HG02759 (cell line): ENCODE results near the gene CNOT6.

ENCODE experiments used
- ATAC-seq: cut with Tn5 transposase; IDR thresholded peaks from one replicate; pipeline ENCODE4 v1.9.1; 2021; ENCODE audit warnings: mild to moderate bottlenecking, moderate library complexity; ENCODE audit not compliant: unreplicated experiment

Gene CNOT6

DNA sequence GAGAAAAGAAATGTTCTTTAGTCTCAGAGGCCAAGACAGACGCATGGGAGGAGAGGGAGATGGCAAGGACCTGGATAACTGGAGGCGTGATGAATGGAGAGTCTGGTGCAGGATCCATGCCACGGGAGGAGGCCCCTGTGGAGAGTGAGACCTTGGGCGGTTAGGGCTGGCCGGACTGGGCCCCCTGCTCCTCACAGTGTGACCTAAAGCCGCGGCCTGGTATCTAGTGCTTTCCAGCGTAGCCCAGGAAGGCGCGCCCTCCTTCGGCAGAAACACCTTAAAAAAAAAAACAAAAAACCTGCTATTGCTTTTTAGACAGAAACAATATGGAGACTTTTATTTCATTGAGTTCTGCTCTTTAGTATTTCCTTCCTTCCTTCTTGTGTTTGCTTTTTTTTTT, 64.1 kb downstream of the CNOT6 start:
- no peak for ATAC-seq

DNA sequence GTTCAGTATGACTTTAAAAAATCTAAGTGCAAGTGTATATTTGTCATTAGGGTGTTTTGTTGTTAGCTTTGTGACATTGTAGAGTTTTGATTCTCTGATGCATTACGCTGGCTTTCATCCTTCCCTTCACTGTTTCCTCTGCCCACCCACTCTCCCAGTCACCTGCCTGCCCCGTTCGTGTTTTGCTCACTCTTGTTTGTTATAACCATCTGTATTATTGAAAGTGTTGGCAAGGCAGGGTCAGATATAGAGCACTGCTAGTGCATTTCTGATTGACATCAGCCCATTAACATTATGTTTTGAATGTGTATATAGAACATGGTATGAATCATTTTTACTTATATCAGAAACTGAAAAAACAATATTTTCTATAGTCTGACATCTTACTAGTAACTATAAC, 69.8 kb downstream of the CNOT6 start:
- no peak for ATAC-seq

DNA sequence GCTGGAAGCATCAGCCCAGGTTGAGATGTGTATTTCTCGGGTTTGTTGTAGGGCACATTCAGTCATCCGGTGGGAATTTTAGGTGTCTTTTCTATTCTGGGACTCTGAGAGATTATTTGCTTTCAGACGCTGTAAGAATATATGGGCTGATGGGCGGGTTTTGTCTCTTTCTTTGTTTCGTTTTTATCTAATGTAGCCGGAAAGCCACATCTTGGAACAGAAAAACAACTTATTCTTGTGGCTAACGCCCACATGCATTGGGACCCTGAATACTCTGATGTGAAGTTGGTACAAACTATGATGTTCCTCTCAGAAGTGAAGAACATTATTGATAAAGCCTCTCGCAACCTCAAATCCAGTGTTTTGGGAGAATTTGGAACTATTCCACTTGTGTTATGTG, 74.7 kb downstream of the CNOT6 start:
- ATAC-seq, result no peak

DNA sequence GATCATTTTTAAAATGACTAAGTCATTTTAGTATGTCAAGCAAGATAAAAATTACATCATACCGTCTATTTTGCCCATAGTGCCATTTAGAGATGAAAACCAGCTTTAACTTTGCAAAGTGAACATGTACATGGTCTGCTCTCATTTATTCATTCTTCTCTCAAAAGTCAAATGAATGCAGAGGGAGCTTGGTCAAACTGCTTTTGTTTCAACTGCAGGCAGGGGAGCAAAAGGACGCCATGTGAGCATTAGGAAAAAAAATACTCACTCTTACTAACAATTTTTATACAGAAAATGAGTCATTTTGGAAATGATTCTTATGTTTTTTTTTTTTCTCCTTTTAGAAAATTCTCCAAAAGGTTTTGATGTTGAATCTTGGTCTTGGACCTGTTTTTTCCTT, 81.4 kb downstream of the CNOT6 start:
- ATAC-seq, result no peak

DNA sequence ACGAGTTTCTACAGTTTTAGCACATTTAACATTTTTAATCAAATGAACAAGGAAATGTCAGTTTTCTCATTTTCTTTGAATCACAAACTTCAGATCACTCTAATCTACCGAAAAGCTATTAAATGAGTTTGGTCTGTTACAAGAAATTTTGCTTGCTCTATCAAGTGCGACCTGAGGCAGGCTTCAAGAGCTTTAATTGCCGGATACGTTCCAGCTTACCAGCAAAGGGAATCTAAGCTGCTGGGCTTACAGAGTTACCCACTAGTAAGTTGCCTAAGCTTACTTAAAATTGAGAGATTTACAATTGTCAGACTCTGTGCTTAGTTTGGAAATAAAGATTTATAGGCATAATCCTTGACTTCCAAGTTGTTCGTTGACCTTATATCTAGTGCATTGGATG, 86.5 kb downstream of the CNOT6 start:
- ATAC-seq, result no peak

DNA sequence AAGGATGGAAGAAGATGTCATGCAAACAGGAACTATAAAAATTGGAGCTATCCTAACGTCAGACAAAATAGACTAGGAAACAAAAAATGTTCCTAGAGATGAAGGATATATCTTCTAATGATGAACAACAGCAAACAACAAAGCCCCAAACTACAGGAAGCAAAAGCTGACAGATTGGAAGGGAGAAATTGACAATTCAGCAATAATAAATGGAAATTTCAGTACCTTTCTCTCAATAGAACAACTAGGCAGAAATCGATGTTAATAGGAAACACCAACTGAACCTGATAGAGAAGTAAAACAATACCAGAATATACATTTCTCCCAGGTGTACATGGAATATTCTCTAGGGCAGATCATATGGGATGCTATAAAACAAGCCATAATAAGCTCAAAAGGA, 89.6 kb downstream of the CNOT6 start:
- ATAC-seq, result no peak

DNA sequence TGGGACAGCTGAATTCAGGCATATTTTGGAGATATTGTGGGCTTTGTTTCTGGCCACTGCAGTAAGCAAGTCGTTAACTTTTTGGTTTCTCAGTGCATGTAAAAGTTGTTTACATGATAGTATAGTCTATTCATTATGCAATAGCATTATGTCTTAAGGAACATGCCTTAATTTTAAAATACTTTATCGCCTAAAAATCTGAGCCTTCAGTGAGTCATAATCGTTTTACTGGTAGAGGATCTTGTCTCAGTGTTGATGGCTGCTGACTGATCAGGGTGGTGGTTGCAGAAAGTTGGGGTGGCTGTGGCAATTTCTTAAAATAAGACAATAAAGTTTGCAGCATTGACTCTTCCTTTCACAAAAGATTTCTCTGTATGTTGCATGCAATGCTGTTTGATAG, 92.0 kb downstream of the CNOT6 start:
- ATAC-seq, result no peak

DNA sequence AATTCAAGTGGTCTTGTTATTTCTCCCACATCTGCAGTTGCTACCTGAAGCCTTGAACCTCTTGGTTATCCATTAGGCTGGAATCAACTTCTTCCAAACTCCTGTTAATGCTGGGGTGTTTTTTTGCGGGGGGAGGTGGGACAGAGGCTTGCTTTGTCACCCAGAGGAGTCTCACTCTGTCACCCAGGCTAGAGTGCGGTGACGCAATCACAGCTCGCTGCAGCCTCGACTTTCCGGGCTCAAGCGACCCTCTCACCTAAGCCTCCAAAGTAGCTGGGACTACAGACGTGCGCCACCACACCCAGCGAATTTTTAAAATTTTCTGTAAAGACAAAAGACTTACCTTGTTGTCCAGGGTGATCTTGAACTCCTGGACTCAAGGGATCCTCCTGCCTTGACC, 92.7 kb downstream of the CNOT6 start:
- no peak for ATAC-seq

DNA sequence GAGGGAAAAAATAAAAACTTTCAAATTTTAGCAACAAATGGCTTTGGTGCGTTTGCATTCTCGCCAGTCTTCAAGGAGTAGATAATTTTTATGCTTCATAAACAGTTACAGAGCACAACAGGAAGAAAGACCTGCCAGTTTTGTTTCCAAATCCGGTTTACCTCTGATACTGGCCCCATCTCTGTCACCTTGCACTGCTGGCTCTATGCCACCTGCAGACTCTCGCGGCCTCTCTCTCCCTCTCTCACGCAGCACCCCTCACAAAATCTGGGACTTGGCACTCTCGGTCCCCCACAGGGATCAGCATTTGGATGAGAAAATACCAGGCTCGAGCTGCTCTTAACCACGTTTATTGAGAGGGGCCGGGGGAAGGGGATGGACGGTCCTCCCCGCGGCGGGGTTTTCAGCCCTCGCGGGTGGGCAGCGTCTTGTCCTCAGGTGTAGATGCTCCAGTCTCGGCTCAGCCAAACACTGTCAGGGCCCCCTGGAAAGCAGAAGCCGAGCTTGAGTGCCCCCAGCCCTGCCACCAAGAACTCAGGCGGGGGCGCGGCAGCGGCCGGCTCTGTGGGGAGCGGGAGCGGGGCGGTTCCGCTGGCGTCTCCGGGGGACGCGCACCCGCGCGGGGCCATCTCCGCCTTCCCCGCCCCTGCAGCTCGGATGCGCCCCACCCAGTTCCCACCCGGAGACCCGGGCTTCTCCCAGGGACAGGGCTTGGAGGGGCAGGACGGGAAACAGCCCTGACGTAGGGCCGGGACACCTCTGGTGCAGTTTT, 95.8 kb downstream of the CNOT6 start:
- ATAC-seq, result no peak

DNA sequence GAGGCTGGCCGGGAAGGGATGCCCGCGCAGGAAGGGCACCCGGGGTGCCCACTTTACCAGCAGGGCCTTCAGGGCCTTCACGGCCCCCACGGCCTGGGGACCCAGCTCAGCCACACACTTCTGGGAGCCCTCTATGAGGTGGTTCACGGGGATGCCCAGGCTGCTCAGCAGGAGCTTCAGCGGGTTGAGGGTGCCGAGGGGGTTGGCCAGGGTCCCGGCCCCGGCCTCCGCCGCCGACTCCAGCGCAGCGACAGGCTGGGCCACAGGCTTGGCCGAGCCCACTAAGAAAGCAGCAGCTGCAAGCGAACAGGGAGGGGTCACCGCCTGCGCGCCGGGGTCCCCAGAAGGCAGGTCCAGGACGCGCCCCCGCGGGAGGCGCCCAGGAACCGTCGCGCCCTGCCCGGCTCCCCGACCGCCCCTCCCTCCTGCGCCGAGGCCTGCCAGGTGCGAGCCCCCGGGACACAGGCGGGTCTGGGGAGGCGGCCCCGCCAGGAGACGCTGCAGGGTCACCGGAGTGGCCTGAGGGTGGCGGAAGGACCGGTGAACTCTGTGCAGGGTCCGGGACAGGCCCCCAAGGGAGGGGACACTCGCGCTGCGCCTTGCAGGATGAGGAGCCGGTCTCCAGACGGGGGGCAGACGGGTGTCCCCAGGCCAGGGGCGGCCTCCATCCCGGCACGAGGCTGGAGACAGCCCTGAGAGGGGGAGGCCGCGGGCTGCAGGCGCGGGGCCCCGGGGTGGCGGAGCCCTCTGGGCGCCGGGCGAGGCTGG, 96.5 kb downstream of the CNOT6 start:
- ATAC-seq, result no peak

DNA sequence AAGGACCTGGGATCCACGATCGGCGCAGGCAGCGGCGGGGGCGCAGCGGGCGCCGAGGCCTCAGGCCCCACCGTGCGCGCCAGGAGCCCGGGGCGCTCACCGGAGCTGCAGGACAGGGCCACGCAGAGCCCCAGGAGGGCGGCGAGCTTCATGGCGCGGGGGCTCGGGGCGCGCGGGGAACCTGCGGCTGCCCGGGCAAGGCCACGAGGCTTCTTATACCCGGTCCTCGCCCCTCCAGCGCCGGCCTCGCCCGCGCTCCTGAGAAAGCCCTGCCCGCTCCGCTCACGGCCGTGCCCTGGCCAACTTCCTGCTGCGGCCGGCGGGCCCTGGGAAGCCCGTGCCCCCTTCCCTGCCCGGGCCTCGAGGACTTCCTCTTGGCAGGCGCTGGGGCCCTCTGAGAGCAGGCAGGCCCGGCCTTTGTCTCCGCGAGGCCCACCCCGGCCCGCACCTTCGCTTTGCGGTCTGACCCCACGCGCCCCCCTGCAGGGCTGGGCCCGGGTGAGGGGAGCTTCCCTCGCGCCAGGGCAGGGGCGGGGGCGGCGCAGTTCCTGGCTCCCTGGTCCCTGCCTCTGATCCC, 97.2 kb downstream of the CNOT6 start, which contains the start of gene SCGB3A1:
Gene SCGB3A1, minus strand, starts transcription at position 189 of the 577 bp plus-strand sequence. Its CDS starts 37 bp downstream, at position 152.
- no peak for ATAC-seq

DNA sequence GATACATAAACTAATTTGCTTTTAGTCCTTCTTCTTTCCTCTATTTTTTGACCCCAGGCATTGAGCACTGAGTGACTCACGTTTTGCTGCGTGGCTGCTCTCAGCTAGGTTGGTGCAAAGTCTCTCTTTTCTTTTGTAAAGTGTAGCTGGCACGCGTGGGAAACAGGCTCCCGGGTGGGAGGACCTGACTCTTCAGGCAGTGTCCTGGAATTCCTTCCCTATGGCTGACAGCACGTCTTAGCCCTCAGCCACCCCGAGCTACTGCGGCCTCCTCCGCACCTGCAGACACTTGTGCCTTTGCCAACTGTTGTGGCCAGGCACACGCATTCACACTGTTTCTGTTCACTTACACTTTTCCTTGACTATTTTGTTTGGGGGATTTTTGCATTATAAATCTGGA, 98.0 kb downstream of the CNOT6 start:
- ATAC-seq, result no peak

DNA sequence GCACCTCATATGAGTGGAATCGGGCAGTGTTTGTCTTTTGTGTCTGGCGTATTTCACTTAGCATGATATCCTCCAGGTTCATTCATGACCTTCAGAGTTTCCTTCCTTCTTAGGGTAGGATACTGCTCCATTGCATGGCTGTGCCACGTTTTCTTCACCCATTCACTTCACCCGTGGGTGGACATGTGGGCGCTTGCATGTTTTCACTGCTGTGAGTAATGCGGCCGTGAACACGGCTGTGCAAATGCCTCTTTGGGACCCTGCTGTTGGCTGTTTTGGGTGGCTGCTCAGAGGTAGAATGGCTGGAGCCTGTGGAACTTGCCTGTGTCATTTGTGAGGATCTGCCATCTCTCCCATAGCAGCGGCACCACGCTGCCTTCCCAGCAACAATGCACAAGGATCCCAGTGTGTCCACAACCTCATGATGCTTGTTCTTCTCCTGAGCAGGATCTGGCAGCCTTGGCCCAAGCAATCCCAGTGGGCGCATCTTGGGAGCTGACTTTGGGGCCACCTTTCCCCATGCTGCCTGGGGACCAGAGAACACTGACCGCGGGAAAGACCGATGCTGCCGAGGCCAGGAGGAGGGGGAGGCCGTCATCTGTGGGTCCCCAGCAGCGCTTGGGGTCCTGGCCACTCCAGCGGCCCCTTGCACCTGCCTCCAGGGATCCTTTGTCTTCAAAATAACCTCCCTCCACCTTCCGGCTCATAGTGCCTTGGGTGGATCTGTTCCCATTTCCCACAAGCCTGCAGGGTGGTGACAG, 99.4 kb downstream of the CNOT6 start:
- ATAC-seq, result no peak

DNA sequence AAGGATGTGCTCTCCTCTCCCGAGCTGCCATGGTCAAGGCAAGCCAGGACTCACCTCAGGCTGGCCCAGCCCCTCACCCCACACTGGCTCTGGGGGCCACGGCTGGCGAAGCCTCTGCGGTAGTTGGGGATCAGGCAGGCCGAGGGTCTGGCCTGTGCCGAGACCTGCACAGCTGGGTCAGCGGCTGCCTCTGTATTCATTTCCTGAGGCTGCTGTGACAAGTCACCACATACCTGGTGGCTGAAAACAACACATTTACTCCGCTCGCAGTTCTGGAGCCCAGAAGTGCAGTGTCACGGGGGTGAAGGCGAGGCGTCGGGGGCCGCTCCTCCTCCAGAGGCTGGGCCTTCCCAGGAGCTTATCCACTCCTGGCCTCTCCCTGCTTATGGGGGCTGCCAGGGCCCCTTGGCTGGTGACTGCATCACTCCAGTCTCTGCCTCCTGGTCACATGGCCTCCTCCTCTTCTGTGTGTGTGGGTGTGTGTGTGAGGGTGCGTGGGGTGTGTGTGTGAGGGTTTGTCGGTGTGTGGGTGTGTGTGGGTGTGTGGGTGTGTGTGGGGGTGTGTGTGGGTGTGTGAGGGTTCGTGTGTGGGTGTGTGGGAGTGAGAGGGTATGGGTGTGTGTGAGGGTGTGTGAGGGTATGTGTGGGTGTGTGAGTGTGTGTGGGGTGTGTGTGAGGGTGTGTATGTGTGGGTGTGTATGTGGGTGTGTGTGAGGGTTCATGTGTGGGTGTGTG, 100.3 kb downstream of the CNOT6 start:
- no peak for ATAC-seq

DNA sequence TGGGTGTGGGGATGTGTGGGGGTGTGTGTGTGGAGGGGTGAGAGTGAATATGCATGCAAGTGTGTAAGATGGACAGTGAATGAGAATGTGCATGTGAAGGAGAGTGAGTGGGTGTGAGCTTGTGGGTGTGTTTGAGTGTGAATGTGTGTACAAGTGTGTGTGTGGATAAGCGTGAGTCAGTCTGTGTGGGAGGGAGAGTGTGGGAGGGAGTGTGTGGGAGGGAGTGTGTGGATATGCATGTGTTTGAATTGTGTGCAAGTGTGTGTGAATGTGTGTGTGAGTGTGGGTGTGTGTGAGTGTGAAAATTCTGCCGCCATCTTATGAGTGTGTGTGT, 100.8 kb downstream of the CNOT6 start:
- no peak for ATAC-seq

DNA sequence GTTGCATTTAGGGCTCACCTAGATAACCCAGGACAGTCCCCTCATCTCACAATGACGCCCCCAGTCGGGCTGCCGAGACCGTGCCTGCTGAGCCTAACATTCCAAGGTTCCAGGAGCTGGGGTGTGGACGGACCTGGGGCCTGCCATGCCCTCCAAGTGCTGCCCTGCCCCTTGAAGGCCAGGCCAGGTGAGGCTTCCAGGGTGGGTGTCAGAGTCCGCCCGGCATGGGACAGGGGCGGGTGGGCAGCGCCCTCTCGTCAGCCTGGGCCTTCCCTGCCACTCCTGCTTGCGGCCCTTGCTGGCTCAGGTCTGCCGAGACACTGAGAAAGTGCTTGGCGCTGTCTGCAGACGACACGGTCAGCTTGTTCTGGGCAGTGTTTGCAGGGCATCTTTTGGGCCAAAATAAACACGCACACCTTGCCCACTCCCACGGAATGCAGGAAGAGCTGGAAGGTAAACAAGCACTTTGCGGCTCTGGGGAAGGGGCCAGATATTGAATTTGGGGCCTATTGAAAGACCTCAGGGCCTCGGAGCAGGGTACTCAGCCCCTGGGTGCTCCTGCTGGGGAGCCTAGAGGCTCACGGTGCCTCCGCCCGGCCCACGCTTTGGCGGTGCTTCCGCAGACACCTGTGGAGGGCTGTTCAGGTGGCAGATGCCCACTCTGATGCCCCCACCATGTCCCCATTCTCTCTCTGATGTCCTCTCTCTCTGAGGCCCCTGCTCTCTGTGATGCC, 101.4 kb downstream of the CNOT6 start:
- ATAC-seq, result no peak

DNA sequence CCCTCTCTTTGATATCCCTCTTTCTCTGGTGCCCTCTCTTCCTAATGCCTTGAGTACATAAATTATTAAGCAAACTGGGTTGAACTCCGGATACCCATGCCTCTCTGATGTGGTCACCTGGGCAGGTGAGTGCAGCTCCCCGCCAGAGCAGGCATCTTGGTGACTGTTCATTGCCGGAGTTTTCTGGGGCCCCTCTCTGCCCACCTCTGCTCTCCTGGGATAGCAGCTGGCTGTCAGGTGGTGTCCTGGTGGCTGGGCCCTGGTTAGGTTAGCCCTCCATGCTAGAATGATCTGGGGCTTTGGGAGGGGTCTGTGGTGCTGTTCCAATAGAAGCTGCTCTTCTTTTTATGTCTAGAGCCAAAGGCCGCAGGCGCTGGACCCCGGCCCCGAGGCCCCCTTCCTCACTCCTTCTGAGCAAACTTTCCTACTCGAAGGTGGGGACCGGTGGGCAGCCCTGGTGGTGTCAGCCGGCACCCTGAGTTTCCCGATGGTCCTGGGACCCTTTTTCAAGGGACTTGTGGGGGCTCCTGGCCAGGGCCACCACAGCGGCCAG, 102.0 kb downstream of the CNOT6 start:
- no peak for ATAC-seq

DNA sequence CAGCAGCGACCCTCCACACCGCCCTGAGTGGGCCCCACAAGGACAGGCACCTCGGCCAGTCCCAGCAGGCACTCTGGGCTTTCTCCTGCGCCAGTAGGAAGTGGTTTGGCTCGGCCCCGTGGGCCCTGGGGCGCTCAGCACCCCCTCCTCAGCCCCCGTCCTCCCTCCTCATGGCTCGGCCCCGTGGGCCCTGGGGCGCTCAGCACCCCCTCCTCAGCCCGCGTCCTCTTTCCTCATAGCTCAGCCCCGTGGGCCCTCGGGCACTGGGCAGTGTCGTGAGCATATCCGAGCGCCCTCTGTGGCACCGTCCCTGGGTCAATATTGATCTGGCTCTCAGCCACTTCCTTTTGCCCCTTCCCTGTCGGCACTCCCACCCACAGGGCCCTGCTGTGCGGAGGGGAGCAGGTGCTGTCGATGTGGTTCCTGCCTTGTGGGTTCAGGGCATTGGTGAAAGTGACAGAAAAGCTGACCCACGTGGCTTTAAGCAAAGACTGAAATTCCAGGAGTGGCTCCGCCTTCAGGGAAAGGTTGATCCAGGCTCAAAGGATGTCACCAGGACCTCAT, 102.6 kb downstream of the CNOT6 start:
- no peak for ATAC-seq

DNA sequence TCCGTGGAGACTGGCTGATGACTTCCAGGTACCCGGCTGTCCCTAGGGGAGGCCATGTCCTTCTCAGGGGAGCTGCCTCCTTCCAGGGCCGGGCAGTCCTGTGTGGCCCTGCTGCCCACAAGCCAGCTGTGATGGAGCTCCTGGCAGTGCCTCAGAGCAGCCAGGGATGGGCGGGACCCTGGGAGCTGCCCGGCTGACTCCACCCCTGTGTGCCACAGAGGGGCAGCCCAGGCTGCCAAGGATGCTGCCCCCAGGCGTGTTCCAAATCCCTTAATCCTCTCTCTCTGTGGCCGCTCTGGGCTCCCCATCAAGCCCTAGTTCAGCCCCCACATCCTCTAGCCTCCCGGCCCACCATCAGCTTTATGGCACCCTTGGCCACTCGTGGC, 104.1 kb downstream of the CNOT6 start:
- ATAC-seq, result no peak
